GM06990 (cell line): ENCODE measurements around the gene TACR1.
"Not testable (repeated sequence)": the region's sequence is repeated elsewhere in the genome, so short reads cannot be mapped to it uniquely, and the experiment has no call there.

Experiments
- DNase-seq: peaks from one replicate; pipeline ENCODE4 v3.0.0-alpha.2; 2011; ENCODE audit not compliant: insufficient read length; ENCODE audit errors: extremely low read depth
- H3K27me3 ChIP-seq: replicated peaks from 2 replicates; pipeline ENCODE4 v1.6.0; 2011; ENCODE audit warnings: low read length; ENCODE audit not compliant: control insufficient read depth, insufficient read depth
- H3K36me3 ChIP-seq: 2 replicates; pipeline ENCODE4 v1.5.1; 2011; ENCODE audit warnings: low read length; ENCODE audit not compliant: control insufficient read depth, insufficient read depth
- H3K4me3 ChIP-seq: replicated peaks from 2 replicates; pipeline ENCODE4 v1.5.1; 2011; ENCODE audit warnings: low read depth, mild to moderate bottlenecking, control low read depth, low read length
- TF ChIP-seq, protein P1 (sequence below): IDR thresholded peaks from 2 replicates; pipeline ENCODE4 v1.5.1; 2011; ENCODE audit warnings: low read length, control low read depth, mild to moderate bottlenecking, inconsistent platforms; ENCODE audit not compliant: insufficient read depth, poor library complexity, severe bottlenecking

Gene TACR1

DNA sequence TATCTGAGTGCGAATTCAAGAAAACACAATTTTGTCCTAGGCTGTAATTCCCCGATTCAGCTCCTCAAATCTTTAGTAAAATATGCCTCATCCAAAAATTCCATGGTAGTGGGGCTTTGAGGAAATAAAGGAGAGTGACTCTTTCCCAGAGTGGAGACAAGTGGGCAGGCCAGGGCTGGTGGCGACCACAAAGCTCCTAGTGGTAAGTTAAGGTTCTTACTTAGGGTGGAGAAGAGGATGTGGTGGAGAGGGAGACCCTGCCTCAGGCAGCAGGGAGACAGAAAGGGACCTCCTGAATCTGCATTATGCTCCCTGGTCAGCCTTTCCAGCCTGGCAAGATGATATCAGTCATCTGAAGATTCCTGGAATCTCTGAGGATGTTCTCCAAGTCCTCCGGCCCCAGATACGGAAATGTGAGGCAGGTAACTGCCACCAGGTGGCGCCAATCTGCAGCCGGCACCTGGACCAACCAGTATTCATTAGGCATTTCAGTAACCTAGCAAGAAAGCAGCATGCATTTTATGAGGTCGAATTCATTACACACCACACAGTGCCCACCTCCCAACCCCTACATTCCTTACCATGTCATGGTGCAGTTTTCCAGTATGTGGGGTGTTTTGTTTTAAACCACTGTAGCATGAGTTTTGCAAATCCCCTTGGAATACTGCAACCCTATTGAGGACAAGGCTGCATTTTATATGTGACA, 134.5 kb downstream of the TACR1 start:
- DNase-seq, result peak; percentile 33
- Histone ChIP-seq H3K36me3 (no peaks in the 10 kb centered on the region), H3K27me3 (no peaks in the 10 kb centered on the region), H3K4me3 (no peak overlapping the region)
- TF ChIP-seq, protein P1, sequence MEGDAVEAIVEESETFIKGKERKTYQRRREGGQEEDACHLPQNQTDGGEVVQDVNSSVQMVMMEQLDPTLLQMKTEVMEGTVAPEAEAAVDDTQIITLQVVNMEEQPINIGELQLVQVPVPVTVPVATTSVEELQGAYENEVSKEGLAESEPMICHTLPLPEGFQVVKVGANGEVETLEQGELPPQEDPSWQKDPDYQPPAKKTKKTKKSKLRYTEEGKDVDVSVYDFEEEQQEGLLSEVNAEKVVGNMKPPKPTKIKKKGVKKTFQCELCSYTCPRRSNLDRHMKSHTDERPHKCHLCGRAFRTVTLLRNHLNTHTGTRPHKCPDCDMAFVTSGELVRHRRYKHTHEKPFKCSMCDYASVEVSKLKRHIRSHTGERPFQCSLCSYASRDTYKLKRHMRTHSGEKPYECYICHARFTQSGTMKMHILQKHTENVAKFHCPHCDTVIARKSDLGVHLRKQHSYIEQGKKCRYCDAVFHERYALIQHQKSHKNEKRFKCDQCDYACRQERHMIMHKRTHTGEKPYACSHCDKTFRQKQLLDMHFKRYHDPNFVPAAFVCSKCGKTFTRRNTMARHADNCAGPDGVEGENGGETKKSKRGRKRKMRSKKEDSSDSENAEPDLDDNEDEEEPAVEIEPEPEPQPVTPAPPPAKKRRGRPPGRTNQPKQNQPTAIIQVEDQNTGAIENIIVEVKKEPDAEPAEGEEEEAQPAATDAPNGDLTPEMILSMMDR, result peak; percentile 89

DNA sequence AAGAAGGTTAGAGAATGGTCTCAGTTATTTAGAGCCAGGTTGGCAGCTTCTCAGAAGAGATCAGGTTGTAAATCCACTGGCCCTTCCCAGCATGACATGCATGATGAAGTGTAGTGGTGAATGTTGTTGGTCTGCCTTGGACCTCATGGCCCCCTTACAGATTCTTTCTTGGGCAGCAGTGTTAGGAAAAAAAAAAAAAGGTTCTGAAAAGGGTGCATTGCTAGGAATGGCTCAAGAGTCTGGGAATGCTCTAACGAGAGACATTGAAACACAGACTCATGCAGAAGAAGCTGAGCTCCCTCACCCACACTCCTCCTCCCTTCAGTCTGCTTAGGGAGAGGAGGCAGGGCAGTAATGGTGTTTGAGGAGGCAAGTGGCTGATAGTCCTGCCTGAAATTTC, 135.4 kb downstream of the TACR1 start:
- no peak overlapping the region for H3K4me3 ChIP-seq
- TF ChIP-seq, protein P1, result no peak
- no peaks in the 10 kb centered on the region for H3K36me3 ChIP-seq
- DNase-seq, result no peak
- H3K27me3 ChIP-seq, result no peaks in the 10 kb centered on the region

DNA sequence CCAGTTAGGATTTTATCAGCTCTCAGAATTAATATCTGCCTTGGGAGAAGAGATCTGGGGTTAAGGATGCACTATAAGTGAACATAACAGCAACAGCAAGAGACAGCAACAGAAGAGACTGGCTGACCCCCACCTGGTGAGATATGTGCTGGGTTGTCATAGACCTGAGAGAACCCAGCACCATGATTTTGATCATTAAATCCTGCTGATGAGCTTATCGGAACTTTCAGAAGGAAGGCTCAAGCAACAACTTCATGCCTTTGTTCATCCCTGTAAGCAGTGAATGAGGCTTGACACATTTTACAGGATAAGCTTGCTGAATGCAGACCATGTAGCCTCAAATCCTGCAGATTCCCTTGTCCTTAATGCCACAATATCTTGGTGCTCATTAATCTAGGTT, 140.9 kb downstream of the TACR1 start:
- H3K4me3 ChIP-seq, result no peak overlapping the region
- no peak for DNase-seq
- TF ChIP-seq, protein P1, result no peak
- no peaks in the 10 kb centered on the region for H3K36me3 ChIP-seq
- no peaks in the 10 kb centered on the region for H3K27me3 ChIP-seq

DNA sequence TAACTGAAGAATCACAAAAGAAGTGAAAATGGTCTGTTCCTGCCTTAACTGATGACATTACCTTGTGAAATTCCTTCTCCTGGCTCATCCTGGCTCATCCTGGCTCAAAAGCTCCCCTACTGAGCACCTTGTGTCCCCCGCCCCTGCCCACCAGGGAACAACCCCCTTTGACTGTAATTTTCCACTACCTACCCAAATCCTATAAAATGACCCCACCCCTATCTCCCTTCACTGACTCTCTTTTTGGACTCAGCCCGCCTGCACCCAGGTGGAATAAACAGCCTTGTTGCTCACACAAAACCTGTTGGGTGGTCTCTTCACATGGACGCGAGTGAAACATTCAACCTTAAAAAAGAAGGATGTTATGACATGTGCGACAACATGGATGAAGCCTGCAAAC, 142.2 kb downstream of the TACR1 start:
- DNase-seq, H3K4me3 ChIP-seq, H3K36me3 ChIP-seq, H3K27me3 ChIP-seq: not testable (repeated sequence)

DNA sequence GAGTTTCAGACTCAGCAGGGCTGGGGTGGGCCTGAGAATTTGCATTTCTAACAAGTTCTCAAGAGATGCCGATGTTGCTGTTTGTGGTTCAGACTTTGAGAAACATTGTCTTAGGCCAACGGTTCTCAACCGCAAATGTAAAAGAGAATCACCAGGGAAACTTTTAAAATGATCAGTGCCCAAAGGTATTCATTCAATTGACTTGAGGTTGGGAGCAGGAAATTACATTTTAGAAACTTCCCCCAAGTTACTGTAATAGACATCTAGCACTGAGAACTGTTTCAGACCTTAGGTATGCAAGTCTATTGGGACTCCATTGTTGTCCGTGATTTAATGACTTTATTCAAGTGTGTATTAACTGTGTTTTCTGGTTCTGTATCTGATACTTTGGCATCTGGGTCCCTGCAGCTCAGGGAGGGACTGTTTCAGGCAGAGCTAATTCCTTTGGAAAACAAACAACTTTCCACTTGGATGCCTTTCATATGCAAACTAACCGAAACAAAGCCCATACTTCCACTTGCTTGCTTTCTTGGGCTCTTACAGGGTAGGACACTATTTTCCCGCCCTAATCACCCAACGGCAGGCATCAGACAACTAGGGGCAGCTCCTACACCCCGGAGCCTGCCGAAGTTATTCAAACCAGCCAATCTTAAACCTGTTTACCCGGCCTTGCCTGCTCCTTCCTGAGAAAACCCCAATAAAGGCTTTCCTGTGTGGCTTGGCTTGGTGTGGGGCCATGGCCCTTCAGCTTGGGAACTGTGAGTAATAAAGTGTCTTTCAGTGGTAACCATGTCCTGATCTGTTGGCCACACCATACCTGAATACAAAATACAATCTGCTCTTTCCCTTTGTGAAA, 143.3 kb downstream of the TACR1 start:
- Histone ChIP-seq H3K36me3 (no peaks in the 10 kb centered on the region), H3K4me3 (no peak overlapping the region), H3K27me3 (no peaks in the 10 kb centered on the region)
- TF ChIP-seq, protein P1, result no peak
- DNase-seq, result peak; percentile 66

DNA sequence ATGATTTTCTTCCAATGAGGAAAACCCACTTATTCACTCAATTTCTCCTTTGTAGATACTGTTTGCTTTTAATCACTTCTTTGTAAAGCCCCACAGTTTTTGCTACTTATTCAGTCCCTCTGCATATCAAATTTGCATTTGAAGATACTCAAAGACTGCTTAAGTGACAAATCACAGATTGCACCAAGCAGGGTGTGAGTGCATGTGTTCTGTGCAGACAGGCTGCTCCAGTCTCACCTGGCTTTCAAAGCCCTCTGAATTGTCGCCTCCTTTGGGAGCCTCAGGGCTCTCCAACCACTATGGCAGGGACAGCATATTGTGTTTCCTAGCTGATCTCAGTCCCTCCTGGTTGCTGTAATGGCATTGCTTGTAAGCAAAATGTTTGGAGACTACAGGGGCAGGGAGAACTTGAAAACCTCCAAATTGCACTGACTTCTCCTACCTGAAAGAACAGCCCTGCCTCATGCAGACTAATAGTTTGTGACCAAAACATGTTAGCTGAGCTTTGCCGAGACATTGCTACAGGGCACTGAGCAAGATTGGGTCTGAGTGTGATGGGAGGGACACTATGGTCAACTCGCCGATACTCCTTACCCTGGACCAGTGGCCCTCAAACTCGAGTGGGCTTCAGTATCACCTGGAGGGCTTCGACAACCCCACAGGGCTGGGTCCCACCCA, 144.0 kb downstream of the TACR1 start:
- DNase-seq, result peak; percentile 46
- no peak overlapping the region for H3K4me3 ChIP-seq
- no peaks in the 10 kb centered on the region for H3K27me3 ChIP-seq
- H3K36me3 ChIP-seq, result no peaks in the 10 kb centered on the region
- TF ChIP-seq, protein P1, result no peak
